SW 1271 (cell line): ENCODE measurements around the gene PTPN1.
"Not testable (repeated sequence)": the region's sequence is repeated elsewhere in the genome, so short reads cannot be mapped to it uniquely, and the experiment has no call there.

Source experiments
- DNase-seq, 2 experiments: peaks; one replicate each; lab custom pipeline; 2025; lab: John Stamatoyannopoulos, UW

PTPN1 gene

DNA sequence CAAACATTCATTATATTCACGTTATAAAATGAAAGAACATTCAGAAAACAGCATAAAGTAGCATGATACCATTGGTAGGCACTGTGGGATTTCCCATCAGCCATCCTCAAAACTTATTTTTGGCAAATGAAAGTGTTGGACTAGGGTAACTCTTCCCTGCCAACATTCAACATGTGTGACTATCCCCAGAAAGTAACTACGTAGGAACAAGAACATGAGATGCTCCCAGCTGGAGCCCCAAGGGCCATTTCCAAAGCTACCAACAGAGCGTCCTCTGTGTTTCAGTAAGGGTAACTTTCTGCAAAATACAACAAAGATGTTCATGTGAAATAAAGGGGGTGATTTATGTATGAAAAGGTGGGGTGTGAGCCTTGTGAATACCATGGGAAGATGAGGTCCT, 28.4 kb upstream of the PTPN1 start:
- no peak for DNase-seq

DNA sequence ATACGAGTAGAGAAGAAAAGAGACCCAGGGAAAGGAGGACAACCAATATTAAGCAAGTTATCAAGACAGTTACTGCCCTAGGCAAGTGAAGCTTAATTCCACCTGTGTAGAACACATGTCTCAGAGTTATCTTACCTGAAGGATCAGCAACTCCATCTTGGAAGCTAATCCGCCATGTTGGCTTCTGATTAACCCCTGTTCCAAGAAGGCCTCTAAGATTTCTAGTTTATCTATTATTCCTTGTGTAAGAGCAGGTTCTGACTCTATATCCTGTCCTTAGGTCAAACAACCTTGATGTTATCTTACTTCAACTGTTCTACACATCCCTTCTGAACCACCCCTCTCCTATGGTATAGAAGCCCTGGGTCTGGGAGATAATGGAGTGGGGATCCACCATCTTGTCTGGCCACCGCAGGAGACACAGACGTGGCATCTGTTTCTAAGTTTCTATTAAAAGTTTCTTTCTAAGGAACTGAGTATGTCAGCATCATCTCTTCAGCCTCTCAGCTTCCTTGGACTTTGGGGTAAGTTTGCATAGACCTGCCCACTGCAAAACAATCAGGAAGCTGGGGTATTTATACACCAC, 27.7 kb upstream of the PTPN1 start:
- DNase-seq, result no peak

GRCh38 chr20:50484271-50484976, 25.8 kb upstream of the PTPN1 start:
- no peak for DNase-seq

DNA sequence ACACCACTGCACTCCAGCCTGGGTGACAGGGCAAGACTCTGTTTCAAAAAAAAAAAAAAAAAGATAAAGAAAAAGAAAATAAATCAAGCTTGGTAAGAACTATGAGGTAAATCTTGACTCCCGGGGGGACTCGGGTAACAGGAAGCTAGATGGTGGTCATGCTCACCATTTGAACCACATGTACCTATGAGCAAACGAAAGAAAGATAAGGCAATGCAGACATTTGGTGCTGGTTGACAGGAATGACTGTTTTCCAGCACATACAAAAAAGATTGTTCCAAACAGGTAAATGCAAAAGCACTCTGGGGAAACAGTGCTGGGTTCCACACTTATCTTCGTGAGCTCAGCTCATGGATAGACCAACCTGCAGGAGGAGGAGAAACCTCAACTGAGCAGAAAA, 22.8 kb upstream of the PTPN1 start:
- DNase-seq, result no peak

- DNase-seq, result no peak
Observed at GRCh38 chr20:50488236-50488806, 21.9 kb upstream of the PTPN1 start.

GRCh38 chr20:50491168-50491567, 19.0 kb upstream of the PTPN1 start:
- no peak for DNase-seq

GRCh38 chr20:50491926-50492634, 18.1 kb upstream of the PTPN1 start:
- no peak for DNase-seq

DNA sequence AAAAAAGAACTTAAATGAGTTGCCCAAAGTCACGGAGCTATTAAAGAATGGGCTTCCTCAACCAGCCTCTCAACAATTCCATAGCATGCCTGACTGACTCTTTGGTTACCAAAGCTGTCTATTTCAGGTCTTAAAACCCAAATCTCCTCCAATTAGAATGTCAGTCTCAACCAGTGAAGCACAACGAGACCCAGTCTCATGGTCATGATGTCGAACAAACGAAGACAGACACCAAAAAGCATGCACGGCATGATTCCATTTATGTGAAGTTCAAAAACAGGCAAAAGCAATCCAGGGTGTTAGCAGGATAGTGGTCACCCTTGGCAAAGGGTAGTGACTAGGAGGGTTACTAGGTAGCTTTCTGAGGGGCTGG, 16.3 kb upstream of the PTPN1 start:
- no peak for DNase-seq

- DNase-seq, result no peak
Observed at GRCh38 chr20:50494428-50494827, 15.8 kb upstream of the PTPN1 start.

DNA sequence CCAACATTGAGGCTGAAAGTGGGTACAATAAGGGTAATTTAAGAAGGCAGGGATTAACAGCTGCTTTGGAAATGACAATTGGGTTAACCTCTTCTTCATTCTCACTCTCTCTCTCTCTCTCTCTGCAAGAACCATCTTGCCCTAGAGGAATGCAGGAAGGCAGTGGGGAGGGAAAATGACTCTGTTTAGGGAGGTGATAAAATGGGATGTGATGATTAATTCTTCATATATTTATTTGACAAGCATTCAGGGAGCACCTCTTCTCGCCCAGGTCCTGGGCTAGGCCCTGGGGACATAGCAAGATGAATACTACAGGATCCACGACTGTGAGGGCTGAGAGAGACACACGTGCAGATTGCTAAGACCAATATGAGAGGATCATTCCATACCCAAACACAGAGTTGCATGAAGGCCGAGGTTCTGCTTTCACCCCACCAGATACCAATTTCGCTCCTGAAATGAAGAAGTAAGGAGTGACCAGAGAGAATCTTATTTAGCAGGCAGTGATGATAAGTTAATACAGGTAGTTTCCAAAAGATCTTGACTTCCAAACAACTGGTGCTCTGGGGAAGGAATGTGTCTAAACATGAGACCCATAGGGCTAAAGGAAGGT, 13.3 kb upstream of the PTPN1 start:
- DNase-seq, result no peak

GRCh38 chr20:50498071-50498776, 12.0 kb upstream of the PTPN1 start:
- DNase-seq, result no peak

GRCh38 chr20:50499938-50500337, 10.2 kb upstream of the PTPN1 start:
- no peak for DNase-seq

DNA sequence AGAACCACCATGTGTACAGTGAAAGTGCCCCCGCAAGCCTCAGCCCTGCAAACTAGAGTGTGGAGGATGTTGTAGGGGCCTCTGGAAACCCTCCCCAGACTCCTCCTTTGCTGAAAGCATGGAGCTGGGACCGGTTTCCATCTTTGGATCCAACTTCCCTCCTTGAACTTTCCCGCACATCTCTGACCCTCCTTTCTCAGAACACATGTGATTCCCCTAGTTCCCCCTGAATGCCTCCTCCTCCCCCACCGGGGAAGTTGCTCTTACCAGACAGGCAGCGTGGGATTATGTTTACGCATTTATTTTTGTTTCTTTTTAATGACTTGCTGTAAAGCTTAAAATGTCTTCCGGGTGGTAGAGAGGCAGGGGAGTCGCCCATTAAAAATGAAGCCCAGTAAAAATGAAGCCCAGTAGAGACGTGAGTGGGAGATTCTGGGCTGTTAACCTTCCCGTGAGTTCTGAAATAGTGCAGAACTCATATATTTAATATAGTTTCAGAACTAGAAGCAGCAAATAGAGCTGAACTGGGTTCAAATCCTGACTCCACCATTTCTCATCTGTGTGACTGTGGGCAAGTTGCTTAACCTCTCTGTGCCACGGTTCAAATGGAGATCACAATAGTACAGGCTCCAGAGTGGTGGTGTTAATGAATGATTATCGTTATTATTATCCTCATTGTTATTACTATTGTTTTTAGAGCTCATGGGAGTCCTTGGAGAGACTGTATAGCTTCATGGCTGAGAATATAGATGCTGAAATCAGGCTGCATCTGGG, 8.0 kb upstream of the PTPN1 start:
- no peak for DNase-seq

GRCh38 chr20:50504231-50504823, 5.9 kb upstream of the PTPN1 start:
- DNase-seq, result peak in 1 of 2 experiments; percentile 31

DNA sequence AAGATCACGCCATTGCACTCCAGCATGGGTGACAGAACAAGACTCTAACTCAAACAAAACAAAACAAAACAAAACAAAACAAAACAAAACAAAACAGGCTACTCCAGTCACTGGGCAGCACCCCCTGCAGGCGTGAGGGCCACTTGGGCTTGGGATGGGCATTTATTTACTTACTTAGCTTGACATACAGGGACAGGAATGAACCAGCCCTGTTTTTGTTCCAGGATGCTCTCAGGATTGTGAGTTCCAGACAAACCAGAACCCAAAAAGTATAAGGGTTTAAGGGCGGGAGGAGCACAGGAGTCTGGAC, 4.0 kb upstream of the PTPN1 start:
- DNase-seq, result no peak

GRCh38 chr20:50507745-50508144, 2.4 kb upstream of the PTPN1 start:
- not testable (repeated sequence) for DNase-seq

DNA sequence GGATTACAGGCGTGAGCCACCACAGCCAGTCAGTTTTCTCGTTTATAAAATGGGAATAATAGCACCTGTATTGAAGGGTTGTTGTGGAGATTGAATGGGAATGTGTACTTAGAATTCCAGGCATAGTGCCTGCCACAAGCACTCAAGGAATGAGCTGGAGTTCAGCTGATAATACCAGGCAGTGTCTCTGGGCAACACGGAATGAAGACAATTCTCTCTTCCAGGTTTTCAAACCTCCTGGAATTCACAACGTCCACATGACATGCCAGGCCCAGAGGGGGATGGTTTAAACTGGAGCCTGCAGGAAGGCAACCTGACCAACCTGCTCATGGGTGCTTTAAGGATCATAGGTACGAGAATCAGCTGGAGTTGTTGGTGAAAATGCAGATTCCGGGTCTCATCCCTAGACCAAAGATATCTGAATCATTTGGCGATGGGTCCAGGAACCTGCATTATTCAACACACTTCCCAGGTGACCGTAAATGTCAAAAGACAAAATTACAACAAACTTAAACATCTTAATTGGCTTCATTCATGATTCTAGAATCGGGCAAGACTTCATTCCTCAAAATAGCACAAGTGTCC, 1.9 kb upstream of the PTPN1 start:
- peak; percentile 42 to 55 for DNase-seq

GRCh38 chr20:50510706-50511542, 741 bp downstream of the PTPN1 start:
- peak in 1 of 2 experiments; percentile 42 for DNase-seq

DNA sequence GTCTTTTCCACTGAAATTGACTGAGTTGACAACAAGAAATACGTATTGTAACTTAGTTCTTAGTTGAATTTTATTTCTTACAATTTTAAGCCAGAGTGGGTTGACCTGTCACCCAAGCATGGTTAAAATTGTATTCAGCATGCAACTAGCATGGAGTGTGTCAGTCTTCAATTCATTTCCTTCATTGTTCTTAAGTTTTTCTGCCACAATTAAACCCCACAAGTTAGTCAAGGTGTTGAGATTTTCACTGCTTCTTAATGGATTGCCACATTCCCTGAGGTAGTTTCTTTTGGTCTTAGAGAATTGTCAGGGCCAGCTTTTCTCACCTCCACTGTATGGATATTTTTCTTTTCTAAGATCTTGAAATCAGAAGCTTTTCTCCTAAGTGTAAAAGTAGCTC, 2.1 kb downstream of the PTPN1 start:
- no peak for DNase-seq
